GM19395 (cell line): ENCODE data around the gene RASSF5.
"Not testable (repeated sequence)": the region's sequence is repeated elsewhere in the genome, so short reads cannot be mapped to it uniquely, and the experiment has no call there.

Experiments
- ATAC-seq: cut with Tn5 transposase; IDR thresholded peaks from one replicate; pipeline ENCODE4 v1.9.1; 2021; ENCODE audit warnings: mild to moderate bottlenecking, moderate library complexity; ENCODE audit not compliant: unreplicated experiment

RASSF5 gene

GRCh38 chr1:206626396-206626795, 119.1 kb downstream of the RASSF5 start:
- not testable (repeated sequence) for ATAC-seq

- ATAC-seq, result no peak
Measured at GRCh38 chr1:206628916-206629315, 121.6 kb downstream of the RASSF5 start.

- no peak for ATAC-seq
Measured at GRCh38 chr1:206631085-206631509, 123.8 kb downstream of the RASSF5 start.

- no peak for ATAC-seq
Measured at GRCh38 chr1:206633708-206634121, 126.4 kb downstream of the RASSF5 start.

GRCh38 chr1:206634365-206635079, 127.2 kb downstream of the RASSF5 start:
- ATAC-seq, result no peak

GRCh38 chr1:206635080-206635977, 128.0 kb downstream of the RASSF5 start, which contains the start of gene DYRK3:
Gene DYRK3 (plus strand): TSS chr1:206635536. CDS start chr1:206635704, 168 bp downstream.
- ATAC-seq, result peak; percentile 87

GRCh38 chr1:206635978-206636345, 128.6 kb downstream of the RASSF5 start:
- peak; percentile 26 for ATAC-seq

GRCh38 chr1:206636671-206637070, 129.3 kb downstream of the RASSF5 start:
- no peak for ATAC-seq

GRCh38 chr1:206637605-206638004, 130.3 kb downstream of the RASSF5 start:
- ATAC-seq, result no peak
